GM12878 (cell line): ENCODE measurements around the gene NCF1.
"Not testable (repeated sequence)": the region's sequence is repeated elsewhere in the genome, so short reads cannot be mapped to it uniquely, and the experiment has no call there.

Experiments used
- ATF7 ChIP-seq: fragments of 450-650 bp; IDR thresholded peaks from 2 replicates; pipeline ENCODE4 v1.6.1; 2016; ENCODE audit warnings: low read depth, mild to moderate bottlenecking
- EGR1 ChIP-seq, 2 experiments: IDR thresholded peaks; 1 replicate in 1 of 2; 2 replicates in 1 of 2; pipeline ENCODE4 v1.6.1; 2011 to 2012; ENCODE audit warnings: low read depth in 2 of 2, low read length in 2 of 2, borderline replicate concordance in 1 of 2, mild to moderate bottlenecking in 1 of 2, moderate library complexity in 1 of 2
- EP300 ChIP-seq, 2 experiments: fragments of 150-350 bp in 1 of 2; IDR thresholded peaks; 2 replicates each; pipeline ENCODE4 v1.6.1; 2011 to 2012; ENCODE audit warnings: low read depth in 2 of 2, low read length in 2 of 2, borderline replicate concordance in 1 of 2, improper control_type of control experiment in 1 of 2, inconsistent platforms in 1 of 2; ENCODE audit not compliant: control insufficient read depth in 1 of 2
- FOXK2 ChIP-seq: fragments of 450-650 bp; IDR thresholded peaks from 2 replicates; pipeline ENCODE4 v1.6.1; 2017; ENCODE audit warnings: mild to moderate bottlenecking, moderate library complexity
- PAX5 ChIP-seq: IDR thresholded peaks from 2 replicates; pipeline ENCODE4 v1.6.1; 2011; ENCODE audit warnings: low read depth, low read length, borderline replicate concordance
- POLR2AphosphoS5 ChIP-seq: IDR thresholded peaks from 2 replicates; pipeline ENCODE4 v1.6.1; 2011; ENCODE audit warnings: mild to moderate bottlenecking, low read length, inconsistent platforms
- POU2F2 ChIP-seq: IDR thresholded peaks from 3 replicates; pipeline ENCODE4 v1.6.1; 2011; ENCODE audit warnings: low read depth, mild to moderate bottlenecking, low read length, borderline replicate concordance
- RAD21 ChIP-seq: IDR thresholded peaks from 2 replicates; pipeline ENCODE4 v1.6.1; 2011; ENCODE audit warnings: mild to moderate bottlenecking, low read depth, low read length, moderate library complexity; ENCODE audit not compliant: insufficient read depth
- SMC3 ChIP-seq: IDR thresholded peaks from 2 replicates; pipeline ENCODE4 v1.6.1; 2011; ENCODE audit warnings: low read length, improper control_type of control experiment, borderline replicate concordance
- ZNF274 ChIP-seq: IDR thresholded peaks from one replicate; pipeline ENCODE4 v1.8.0; 2011; ENCODE audit not compliant: insufficient read length, insufficient read depth
- TF ChIP-seq, protein P1 (sequence below), 3 experiments: IDR thresholded peaks in 2 of 3; conservative IDR thresholded peaks in 1 of 3; 2 replicates each; pipeline ENCODE4 v1.5.1; 2011; ENCODE audit warnings: low read depth in 3 of 3, low read length in 3 of 3, mild to moderate bottlenecking in 3 of 3, control low read depth in 2 of 3, moderate library complexity in 2 of 3, inconsistent platforms in 1 of 3, mixed read lengths in 1 of 3; ENCODE audit not compliant: control insufficient read depth in 2 of 3, insufficient read depth in 1 of 3; ENCODE audit errors: extremely low read depth in 1 of 3
- TF ChIP-seq, protein P2 (sequence below): IDR thresholded peaks from 2 replicates; pipeline ENCODE4 v1.6.1; 2012; ENCODE audit warnings: low read depth, low read length, improper control_type of control experiment
- TF ChIP-seq, protein P3 (sequence below): IDR thresholded peaks from 2 replicates; pipeline ENCODE4 v1.6.1; 2011; ENCODE audit warnings: low read depth, low read length, improper control_type of control experiment, borderline replicate concordance

DNA sequence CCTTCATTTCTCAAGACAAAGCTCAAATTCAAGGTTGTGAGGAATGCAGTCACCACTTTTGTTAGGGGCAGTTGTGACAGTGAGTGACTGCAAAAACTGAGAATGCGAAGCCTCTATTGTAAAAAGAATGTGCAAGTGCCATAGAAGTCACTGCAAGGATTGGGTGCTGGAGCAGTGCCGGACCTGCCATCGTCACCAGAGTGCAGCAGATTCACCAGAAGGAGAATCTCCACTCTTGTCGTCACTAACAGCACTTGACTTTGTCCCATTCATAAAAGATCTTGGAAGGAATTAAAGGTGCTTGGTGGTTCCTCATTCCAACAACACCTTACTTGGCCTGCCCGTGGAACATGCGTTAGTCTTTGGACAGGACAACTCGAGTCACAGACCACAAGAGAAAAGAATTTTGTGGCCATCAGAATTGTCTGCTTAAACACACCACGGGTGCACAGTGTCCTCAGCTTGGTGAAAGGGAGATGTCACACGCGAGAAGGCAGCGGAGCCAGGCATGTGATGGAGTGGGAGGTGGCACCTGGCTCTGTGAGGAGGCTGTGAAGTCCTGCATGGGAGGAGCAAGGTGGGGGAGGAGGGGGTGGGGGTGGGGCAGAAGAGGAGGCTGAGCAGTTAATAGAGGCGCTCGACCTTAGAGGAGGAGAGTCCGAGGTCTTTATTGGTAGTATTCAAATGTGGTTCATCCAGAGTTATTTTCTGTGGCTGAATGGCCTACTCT, 33.7 kb upstream of the NCF1 start:
- TF ChIP-seq EP300 (IDR thresholded peaks at IDR 0.05; ENCODE audit: borderline replicate concordance in 1 of 2, control insufficient read depth in 1 of 2, low read depth in 2 of 2, low read length in 2 of 2); POU2F2; SMC3; EGR1 (IDR thresholded peaks at IDR 0.05; ENCODE audit: borderline replicate concordance in 1 of 2, low read depth in 2 of 2, low read length in 2 of 2); FOXK2; RAD21; POLR2AphosphoS5; ZNF274; PAX5; ATF7: not testable (repeated sequence)
- TF ChIP-seq, protein P1, sequence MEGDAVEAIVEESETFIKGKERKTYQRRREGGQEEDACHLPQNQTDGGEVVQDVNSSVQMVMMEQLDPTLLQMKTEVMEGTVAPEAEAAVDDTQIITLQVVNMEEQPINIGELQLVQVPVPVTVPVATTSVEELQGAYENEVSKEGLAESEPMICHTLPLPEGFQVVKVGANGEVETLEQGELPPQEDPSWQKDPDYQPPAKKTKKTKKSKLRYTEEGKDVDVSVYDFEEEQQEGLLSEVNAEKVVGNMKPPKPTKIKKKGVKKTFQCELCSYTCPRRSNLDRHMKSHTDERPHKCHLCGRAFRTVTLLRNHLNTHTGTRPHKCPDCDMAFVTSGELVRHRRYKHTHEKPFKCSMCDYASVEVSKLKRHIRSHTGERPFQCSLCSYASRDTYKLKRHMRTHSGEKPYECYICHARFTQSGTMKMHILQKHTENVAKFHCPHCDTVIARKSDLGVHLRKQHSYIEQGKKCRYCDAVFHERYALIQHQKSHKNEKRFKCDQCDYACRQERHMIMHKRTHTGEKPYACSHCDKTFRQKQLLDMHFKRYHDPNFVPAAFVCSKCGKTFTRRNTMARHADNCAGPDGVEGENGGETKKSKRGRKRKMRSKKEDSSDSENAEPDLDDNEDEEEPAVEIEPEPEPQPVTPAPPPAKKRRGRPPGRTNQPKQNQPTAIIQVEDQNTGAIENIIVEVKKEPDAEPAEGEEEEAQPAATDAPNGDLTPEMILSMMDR (IDR thresholded peaks at IDR 0.05 in 2 of 3, conservative IDR thresholded peaks at IDR 0.05 in 1 of 3; ENCODE audit: control insufficient read depth in 2 of 3, extremely low read depth in 1 of 3, insufficient read depth in 1 of 3, low read depth in 3 of 3, low read length in 3 of 3): not testable (repeated sequence)
- TF ChIP-seq, protein P2, sequence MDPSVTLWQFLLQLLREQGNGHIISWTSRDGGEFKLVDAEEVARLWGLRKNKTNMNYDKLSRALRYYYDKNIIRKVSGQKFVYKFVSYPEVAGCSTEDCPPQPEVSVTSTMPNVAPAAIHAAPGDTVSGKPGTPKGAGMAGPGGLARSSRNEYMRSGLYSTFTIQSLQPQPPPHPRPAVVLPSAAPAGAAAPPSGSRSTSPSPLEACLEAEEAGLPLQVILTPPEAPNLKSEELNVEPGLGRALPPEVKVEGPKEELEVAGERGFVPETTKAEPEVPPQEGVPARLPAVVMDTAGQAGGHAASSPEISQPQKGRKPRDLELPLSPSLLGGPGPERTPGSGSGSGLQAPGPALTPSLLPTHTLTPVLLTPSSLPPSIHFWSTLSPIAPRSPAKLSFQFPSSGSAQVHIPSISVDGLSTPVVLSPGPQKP: not testable (repeated sequence)
- TF ChIP-seq, protein P3, sequence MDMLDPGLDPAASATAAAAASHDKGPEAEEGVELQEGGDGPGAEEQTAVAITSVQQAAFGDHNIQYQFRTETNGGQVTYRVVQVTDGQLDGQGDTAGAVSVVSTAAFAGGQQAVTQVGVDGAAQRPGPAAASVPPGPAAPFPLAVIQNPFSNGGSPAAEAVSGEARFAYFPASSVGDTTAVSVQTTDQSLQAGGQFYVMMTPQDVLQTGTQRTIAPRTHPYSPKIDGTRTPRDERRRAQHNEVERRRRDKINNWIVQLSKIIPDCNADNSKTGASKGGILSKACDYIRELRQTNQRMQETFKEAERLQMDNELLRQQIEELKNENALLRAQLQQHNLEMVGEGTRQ: not testable (repeated sequence)
